Endothelial cell (in vitro differentiated cells): Measurements from ENCODE around the gene ADAMTSL4. TPM values are rescaled to one million over a fixed set of nuclear protein-coding genes. Genes with fewer than 3 reads are reported as not detected.
A peak's percentile ranks its signal among the peaks of the same experiment; 100 is the strongest.

Experiments used
- DNase-seq: peaks from one replicate; pipeline ENCODE4 v3.0.0; 2021; ENCODE audit warnings: low spot score
- H3K27ac Mint-ChIP-seq: one replicate; pipeline ENCODE4 v1.8.0; 2021; ENCODE audit warnings: mixed read lengths, inconsistent platforms; ENCODE audit not compliant: unreplicated experiment
- H3K27me3 Mint-ChIP-seq: one replicate; pipeline ENCODE4 v1.8.0; 2021; ENCODE audit warnings: mild to moderate bottlenecking, moderate library complexity, mixed read lengths, inconsistent platforms; ENCODE audit not compliant: unreplicated experiment
- H3K36me3 Mint-ChIP-seq: one replicate; pipeline ENCODE4 v1.8.0; 2021; ENCODE audit warnings: mild to moderate bottlenecking, low read depth, mixed read lengths, inconsistent platforms; ENCODE audit not compliant: unreplicated experiment
- H3K4me1 Mint-ChIP-seq: one replicate; pipeline ENCODE4 v1.8.0; 2021; ENCODE audit warnings: mild to moderate bottlenecking, mixed read lengths, inconsistent platforms; ENCODE audit not compliant: unreplicated experiment
- H3K4me3 Mint-ChIP-seq: one replicate; pipeline ENCODE4 v1.8.0; 2021; ENCODE audit warnings: mild to moderate bottlenecking, mixed read lengths, inconsistent platforms; ENCODE audit not compliant: unreplicated experiment
- H3K9me3 Mint-ChIP-seq: one replicate; pipeline ENCODE4 v1.8.0; 2021; ENCODE audit warnings: mixed read lengths, inconsistent platforms; ENCODE audit not compliant: unreplicated experiment
- CTCF ChIP-seq: fragments of 200-600 bp; sonication (generic); IDR thresholded peaks from one replicate; pipeline ENCODE4 v1.5.0; 2021; ENCODE audit warnings: antibody characterized with exemption; ENCODE audit not compliant: unreplicated experiment
- total RNA-seq: library from RNA; stranded (reverse); fragmentation: NEBNext Ultra II Directional; extraction: Animal tissue kit (Norgen Biotek cat#: 25700); gene quantifications from one replicate; pipeline ENCODE4 v1.2.1, GENCODE V29; 2021; ENCODE audit not compliant: unreplicated experiment

The ADAMTSL4 gene
- total RNA-seq, 1 donor from 2014 or later = 0.36 TPM

- peaks cover 19% of the 10 kb centered on the region for H3K27me3 Mint-ChIP-seq
- H3K9me3 Mint-ChIP-seq = no peaks in the 10 kb centered on the region
- H3K4me1 Mint-ChIP-seq = peaks cover 44% of the 10 kb centered on the region
- no peak for TF ChIP-seq CTCF
- H3K4me3 Mint-ChIP-seq = peak overlapping the region; percentile 100
- no peak overlapping the region for H3K27ac Mint-ChIP-seq
- H3K36me3 Mint-ChIP-seq = peaks cover 52% of the 10 kb centered on the region
- no peak for DNase-seq
Measured at GRCh38 chr1:150575072-150575489, 25.9 kb downstream of the ADAMTSL4 start.

- H3K27me3 Mint-ChIP-seq = peaks cover 22% of the 10 kb centered on the region
- H3K4me1 Mint-ChIP-seq = peaks cover 41% of the 10 kb centered on the region
- no peak for TF ChIP-seq CTCF
- H3K4me3 Mint-ChIP-seq = peak overlapping the region; percentile 100
- peak overlapping the region; percentile 90 for H3K27ac Mint-ChIP-seq
- H3K36me3 Mint-ChIP-seq = peaks cover 49% of the 10 kb centered on the region
- no peak for DNase-seq
- no peaks in the 10 kb centered on the region for H3K9me3 Mint-ChIP-seq
Measured at GRCh38 chr1:150575518-150576366, 26.5 kb downstream of the ADAMTSL4 start.

GRCh38 chr1:150576367-150576711 is 27.1 kb downstream of the ADAMTSL4 start:
- no peak for DNase-seq
- Mint-ChIP-seq H3K4me3 (peak overlapping the region; percentile 100), H3K9me3 (no peaks in the 10 kb centered on the region), H3K27me3 (peaks cover 22% of the 10 kb centered on the region), H3K4me1 (peaks cover 41% of the 10 kb centered on the region), H3K27ac (peak overlapping the region; percentile 53), H3K36me3 (peaks cover 49% of the 10 kb centered on the region)
- TF ChIP-seq CTCF = no peak

- H3K36me3 Mint-ChIP-seq = peaks cover 49% of the 10 kb centered on the region
- no peak for DNase-seq
- peak overlapping the region; percentile 100 for H3K4me3 Mint-ChIP-seq
- TF ChIP-seq CTCF = no peak
- peak overlapping the region; percentile 99 for H3K27ac Mint-ChIP-seq
- no peaks in the 10 kb centered on the region for H3K9me3 Mint-ChIP-seq
- peaks cover 41% of the 10 kb centered on the region for H3K4me1 Mint-ChIP-seq
- H3K27me3 Mint-ChIP-seq = peaks cover 22% of the 10 kb centered on the region
Measured at GRCh38 chr1:150576794-150577556, 27.8 kb downstream of the ADAMTSL4 start.
